ENCODE measurements around the gene ERICH6B.

The ERICH6B gene

DNA sequence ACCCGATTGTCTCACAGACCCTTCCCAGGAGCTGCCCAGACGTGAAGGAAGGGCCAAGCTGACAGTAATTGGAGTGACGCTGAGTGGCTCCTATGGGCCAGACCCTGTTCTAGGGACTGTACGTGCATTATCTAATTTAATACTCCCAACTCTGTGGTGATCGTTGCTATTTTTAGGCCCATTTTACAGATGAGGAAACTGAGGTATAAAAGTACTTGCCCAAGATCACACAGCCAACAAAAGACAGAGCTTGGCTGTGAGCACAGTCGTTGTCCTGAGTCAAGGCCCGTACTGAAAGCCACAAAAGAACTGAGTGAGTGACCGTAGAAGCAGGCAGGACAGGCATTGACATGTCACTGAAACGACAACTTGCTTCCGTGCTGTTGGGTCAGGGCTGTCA lies 74.7 kb downstream of the ERICH6B start:
- DNase-seq = no peak

DNA sequence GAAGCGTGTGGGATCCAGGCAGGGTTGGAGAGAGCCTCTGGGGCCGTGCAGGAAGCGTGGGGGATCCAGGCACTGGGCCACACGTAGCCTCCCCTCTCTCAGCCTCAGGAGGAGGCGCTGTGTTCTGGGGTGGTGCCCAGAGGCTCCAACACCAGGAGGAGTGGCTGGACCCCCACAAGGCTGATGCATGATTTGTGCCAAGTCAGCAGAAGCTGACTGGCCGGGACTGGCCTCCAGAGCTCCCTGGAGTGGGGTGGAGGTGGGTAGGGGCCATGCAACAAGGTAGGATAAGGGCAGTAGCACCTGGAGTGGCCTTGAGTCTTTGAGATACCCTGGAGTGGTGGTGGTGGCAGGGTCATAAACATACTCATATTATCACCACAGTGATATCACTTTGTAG lies 75.3 kb downstream of the ERICH6B start:
- DNase-seq = no peak

DNA sequence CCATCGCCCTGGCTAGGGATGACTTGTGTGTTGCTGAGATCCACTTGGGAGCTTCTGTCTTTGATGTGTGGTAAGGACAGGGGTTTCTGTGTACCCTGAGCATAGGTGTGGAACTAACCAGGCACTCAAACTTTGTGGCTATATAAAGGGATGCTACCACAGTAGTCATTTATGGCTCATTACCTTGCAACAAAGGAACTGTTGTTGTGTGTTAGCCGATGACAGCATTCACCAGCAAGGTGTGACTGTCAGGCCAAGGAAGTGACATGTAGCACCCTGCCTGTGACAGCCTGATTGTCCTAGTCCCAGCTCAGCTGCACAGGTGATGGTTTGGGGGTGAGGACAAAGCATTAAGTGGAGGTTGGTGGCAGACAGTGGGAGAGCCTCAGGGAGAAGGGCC lies 77.2 kb downstream of the ERICH6B start:
- no peak for DNase-seq

- DNase-seq = no peak
Measured at GRCh38 chr13:45537516-45537915, 78.0 kb downstream of the ERICH6B start.

- no peak for DNase-seq
Measured at GRCh38 chr13:45536224-45536623, 79.3 kb downstream of the ERICH6B start.

GRCh38 chr13:45534604-45535003 lies 80.9 kb downstream of the ERICH6B start:
- DNase-seq = no peak

DNA sequence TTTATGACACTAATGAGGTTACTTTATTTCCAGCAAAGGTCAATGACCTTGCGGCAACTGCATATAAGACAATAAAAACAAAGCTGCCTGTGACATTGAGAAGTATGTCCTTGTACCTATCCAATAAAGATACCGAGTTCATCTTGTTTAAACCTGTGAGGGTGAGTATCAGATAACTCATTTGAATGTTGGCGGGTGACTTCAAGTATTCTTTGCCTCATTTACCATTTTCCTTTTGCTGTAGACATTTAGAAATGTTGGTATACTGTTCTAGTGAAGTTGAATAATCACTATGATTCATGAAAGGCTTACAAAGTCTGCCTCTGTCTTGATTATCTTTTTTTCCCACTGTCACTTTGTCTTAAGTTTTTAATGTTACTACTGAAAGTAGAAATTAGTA lies 85.8 kb downstream of the ERICH6B start:
- no peak for DNase-seq

DNA sequence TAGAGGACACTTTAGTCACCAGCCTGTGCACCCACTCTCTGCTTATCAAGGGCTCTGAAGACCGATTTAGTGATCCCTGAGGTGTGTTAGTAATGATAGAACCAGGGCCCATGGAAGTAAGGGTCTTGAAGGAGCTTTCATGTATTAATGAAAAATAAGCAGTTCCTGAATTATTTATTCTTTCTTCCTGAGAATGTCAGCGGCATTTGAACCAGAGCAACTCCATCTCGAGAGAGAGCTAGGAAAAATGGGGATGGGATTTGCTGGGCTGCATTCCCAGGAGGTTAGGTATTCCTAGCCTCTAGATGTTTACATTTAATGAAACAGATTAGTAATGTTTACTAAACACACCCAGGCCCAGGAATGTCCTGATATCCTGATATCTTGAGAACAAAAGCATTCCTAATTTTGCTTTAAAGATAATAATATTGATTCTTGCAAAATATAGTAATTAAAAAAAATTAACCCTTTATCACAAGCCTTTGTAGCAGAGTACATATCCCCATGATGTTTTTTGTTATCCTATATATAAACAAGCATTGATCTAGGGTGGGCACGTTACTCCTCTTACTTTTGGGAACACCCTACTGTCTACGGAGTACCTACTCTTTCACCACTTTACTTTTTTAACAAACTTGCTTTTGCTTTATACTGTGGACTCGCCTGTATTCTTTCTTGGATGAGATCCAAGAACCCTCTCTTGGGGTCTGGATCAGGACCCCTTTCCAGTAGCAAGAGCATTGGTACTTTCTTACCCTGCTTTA lies 87.7 kb downstream of the ERICH6B start:
- no peak for DNase-seq

DNA sequence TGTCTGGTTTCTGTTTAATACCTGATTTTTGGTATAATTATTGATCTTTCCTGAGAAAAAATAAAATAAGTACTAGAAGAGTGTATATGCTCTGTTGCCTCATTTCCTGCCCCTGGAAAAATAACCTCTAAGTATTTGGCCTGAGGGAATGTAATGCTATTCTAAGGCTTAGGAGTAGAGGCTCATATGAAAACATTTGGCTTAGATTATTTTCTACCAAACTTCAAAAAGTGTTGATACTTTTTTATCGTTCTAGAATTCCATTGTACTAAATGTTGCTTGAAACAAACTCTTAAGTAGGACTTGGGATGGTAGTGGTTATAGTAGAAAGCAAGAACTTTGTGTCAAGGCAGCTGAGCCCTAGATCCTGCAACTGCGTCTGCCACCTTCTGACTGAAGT lies 93.0 kb downstream of the ERICH6B start:
- no peak for DNase-seq

DNA sequence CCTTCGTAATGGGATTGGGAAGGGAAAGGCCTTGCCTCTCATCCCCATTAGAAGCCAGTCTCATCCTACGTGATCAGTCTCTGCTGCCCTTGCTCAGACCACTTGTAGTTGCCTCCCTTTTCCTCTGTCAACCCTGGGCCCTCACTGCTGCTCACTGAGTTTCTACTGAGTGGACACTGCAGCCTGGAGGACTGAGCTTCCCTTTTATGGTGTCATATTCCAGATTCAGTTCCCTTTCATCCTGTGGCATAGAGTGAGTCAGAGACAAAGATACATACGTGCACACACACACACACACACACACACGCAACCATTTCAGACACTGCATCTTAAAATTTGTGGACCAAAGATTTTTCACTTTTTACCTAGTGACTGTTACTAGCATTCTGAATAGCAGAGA lies 94.2 kb downstream of the ERICH6B start:
- no peak for DNase-seq

DNA sequence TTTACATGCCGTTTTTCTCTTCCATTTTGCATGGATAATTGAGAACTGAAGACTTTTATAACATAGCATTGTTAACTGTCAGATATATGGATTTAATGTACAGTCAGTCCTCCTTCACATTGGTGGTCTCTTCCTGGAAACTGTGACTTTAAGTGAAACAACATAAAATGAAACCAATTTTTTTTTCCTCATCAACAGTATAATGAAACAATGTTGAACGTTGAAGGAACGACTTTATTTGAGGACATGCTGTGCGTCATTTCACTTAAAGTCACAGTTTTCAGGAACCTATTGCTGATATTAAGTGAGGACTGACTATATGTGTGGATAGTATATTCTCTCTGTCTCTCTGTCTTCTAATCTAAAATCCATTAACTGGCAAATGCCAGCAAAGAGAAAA lies 96.0 kb downstream of the ERICH6B start:
- no peak for DNase-seq

DNA sequence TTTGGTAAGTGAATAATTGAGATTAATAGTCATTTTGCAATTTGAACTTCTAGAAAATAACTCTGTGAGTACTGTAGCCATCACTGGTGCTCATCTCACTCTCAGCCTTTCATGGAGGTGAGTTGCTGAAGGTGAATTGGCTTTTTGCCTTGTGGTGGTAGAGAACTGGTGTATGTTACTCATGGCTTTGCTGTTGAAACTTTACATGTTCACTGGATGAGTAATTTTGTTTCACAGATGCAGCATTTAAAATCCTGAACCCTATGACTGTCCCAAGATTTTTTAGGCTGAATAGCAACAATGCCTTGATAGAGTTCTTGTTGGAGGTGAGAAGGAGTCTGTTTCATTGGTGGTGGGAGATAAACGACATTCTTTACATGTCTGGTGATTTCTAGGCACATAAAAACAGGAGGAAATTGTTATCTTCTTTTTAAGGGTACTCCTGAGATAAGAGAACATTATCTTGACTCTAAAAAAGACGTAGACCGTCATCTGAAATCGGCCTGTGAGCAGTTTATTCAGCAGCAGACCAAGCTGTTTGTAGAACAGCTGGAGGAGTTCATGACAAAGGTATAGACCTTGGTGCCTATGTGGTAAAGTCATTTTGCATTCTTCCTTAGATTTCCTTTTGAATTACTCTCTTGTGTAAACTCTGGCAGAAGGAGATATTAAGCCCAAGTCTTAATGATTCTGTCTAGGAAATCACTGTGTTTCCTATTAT lies 96.9 kb downstream of the ERICH6B start:
- DNase-seq = no peak

DNA sequence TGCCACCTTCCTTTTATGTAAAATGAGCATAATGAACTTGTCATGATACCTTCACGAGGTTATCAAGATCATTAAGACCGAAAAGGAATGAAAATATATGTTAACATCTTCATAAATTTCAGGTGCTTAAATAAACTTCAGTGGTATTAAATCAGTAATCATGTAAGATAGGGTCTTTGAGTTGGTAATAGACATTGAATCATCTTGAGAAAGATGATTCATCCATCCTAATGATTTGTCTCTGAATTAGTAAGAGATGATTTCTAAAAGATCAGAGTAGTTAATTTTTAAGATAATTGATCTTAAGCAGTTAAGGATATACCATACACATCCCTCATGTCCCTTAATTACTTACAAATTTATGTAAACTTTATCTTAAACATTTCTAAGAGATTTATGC lies 98.8 kb downstream of the ERICH6B start:
- no peak for DNase-seq

DNA sequence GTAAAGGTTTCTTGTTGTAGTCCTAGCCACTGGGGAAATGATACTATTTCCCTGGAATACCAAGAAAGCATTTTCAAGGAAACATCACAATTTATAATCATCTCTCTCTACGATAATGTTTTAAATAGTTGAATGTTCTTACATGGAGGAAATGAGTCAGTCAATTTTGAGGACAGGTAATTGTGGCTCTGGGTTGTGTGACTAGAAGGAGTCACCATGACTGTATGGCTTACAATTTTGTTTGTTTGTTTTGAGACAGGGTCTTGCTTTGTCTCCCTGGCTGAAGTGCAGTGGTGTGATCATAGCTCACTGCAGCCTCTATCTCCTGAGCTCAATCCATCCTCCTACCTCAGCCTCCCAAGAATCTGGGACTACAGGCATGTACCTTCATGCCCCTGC lies 103.4 kb downstream of the ERICH6B start:
- DNase-seq = no peak

- no peak for DNase-seq
Measured at GRCh38 chr13:45511310-45512097, 104.0 kb downstream of the ERICH6B start.

- no peak for DNase-seq
Measured at GRCh38 chr13:45510672-45511071, 104.9 kb downstream of the ERICH6B start.

DNA sequence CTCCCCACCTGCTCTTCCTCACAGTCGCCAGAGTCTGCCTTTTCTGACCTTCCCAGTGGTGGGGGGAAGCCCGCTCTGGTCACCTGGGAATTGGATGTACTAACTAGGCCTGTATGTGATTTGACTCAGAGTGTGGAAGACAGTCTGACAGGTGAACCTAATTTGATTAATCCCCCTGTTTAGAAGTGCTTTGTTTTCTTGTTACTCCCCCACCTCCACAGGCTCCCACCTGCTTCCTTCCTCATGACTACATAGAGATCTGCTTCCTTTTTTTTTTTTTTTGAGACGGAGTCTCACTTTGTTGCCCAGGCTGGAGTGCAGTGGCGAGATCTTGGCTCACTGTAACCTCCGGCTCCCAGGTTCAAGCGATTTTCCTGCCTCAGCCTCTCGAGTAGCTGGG lies 106.8 kb downstream of the ERICH6B start:
- DNase-seq = no peak

DNA sequence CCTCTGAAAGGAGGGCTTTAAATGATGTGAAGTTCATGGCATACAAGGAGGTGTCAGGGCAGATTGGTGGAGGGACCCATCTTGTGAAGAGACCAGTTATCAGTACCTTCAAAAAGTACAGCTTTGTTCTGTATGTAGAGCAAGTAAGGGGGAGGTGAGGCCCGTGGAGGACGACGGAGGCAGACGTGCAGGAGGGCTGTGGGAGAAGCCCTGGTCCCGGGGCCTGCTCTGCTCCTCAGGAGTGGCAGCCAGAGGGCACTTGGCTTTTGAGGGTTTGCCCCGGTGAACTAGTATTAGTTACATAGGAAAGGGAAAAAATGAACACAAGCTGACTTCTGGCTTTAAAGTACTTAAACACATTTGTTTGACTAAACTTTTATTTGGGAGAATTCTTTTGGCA lies 108.7 kb downstream of the ERICH6B start:
- no peak for DNase-seq

DNA sequence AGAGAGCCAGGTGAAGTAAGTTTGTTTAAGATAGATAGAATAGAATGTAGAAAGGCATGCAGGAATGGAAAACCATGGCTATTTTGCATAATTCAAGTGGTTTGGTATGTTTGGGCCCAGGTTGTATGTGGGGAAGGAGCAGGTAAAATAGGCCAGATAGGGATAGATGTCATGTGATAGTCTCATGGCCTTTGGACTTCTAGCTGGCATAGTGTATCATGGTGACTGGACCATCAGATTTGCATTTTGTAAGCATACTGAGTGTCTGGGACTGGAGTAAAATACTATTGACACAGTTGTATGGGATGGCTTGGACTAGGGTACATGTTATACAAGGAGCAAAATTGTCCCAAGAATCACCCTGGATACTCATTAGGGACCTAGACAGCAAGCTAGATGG lies 111.9 kb downstream of the ERICH6B start:
- DNase-seq = no peak

- DNase-seq = no peak
Measured at GRCh38 chr13:45501175-45501526, 114.4 kb downstream of the ERICH6B start.

DNA sequence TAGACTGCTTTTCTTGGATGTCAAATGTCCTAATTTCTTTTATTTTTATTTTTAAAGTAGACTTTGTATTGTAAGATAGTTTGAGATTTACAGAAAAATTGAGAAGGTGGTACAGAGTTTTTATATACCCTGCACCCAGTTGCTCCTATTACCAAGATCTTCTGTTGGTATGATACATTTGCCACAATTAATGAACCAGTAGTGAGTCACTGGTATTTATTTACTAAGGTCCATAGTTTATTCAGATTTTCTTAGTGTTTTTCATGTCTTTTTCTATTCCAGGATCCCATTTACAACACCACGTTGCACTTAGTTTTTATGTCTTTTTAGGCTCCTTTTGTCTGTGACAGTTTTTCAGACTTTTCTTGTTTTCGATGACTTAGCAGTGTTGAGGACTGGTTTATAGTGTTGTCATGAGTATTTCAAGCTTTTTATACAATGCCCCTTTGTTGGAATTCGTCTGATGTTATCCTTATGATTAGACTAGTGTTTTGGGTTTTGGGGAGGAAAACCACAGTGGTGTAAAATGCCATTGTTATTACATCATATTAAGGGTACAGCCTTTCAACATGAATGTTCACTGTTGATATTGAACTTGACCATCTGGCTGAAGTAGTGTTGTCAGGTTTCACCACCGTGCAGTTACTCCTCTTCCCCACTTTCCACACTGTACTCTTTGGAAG lies 114.9 kb downstream of the ERICH6B start:
- DNase-seq = no peak

DNA sequence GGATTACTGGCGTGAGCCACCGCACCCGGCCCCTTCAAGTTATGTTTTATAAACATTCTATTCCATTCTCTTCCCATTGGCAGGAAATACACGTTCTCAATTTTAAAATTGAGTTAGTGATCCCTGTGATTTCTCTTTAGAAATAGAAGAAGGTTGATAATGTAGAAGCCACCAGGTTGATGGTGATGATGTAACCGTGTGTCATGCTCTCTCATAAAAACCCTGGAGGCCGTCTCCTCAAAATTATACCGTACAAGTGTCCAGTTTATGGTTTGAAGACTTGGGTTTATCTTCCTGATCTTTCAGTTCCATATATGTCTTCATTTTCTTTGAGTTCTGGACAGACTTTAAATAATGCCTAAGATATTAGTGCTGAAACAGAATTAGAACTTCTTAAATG lies 118.6 kb downstream of the ERICH6B start:
- no peak for DNase-seq

- DNase-seq = no peak
Measured at GRCh38 chr13:45492538-45492937, 123.0 kb downstream of the ERICH6B start.

Measured in 8988T (cell line).